Parathyroid adenoma (tissue), 2 donors: Measurements from ENCODE around the gene CLIC3.

ENCODE experiments used
- H2AFZ ChIP-seq: fragments of 300-600 bp; sonication (generic); one replicate; pipeline ENCODE4 v1.7.0; 2017; ENCODE audit warnings: antibody characterized with exemption, mild to moderate bottlenecking
- H3K27ac ChIP-seq: fragments of 300-600 bp; sonication (generic); one replicate; pipeline ENCODE4 v1.7.0; 2017
- H3K27me3 ChIP-seq: fragments of 300-600 bp; sonication (generic); one replicate; pipeline ENCODE4 v1.7.0; 2017; ENCODE audit warnings: low read length; ENCODE audit not compliant: control insufficient read depth, insufficient read depth
- H3K36me3 ChIP-seq: fragments of 300-600 bp; sonication (generic); one replicate; pipeline ENCODE4 v1.7.0; 2017; ENCODE audit warnings: low read length; ENCODE audit not compliant: control insufficient read depth, insufficient read depth
- H3K4me1 ChIP-seq: fragments of 300-600 bp; sonication (generic); one replicate; pipeline ENCODE4 v1.7.0; 2017; ENCODE audit warnings: control low read depth
- H3K4me2 ChIP-seq: fragments of 300-600 bp; sonication (generic); one replicate; pipeline ENCODE4 v1.7.0; 2017; ENCODE audit warnings: low read length
- H3K4me3 ChIP-seq: fragments of 300-600 bp; sonication (generic); one replicate; pipeline ENCODE4 v1.7.0; 2017; ENCODE audit warnings: low read depth, low read length
- H3K79me2 ChIP-seq: fragments of 300-600 bp; sonication (generic); one replicate; pipeline ENCODE4 v1.7.0; 2017; ENCODE audit warnings: control low read depth
- H3K9ac ChIP-seq: fragments of 300-600 bp; sonication (generic); one replicate; pipeline ENCODE4 v1.7.0; 2017; ENCODE audit warnings: mild to moderate bottlenecking
- H3K9me3 ChIP-seq: fragments of 300-600 bp; sonication (generic); one replicate; pipeline ENCODE4 v1.7.0; 2017; ENCODE audit warnings: low read length; ENCODE audit not compliant: control insufficient read depth
- CTCF ChIP-seq: fragments of 300-600 bp; sonication (generic); IDR thresholded peaks from one replicate; pipeline ENCODE4 v1.7.0; 2017; ENCODE audit warnings: antibody characterized with exemption, mild to moderate bottlenecking
- donor health status: primary hyperparathyroidism.

The CLIC3 gene

DNA sequence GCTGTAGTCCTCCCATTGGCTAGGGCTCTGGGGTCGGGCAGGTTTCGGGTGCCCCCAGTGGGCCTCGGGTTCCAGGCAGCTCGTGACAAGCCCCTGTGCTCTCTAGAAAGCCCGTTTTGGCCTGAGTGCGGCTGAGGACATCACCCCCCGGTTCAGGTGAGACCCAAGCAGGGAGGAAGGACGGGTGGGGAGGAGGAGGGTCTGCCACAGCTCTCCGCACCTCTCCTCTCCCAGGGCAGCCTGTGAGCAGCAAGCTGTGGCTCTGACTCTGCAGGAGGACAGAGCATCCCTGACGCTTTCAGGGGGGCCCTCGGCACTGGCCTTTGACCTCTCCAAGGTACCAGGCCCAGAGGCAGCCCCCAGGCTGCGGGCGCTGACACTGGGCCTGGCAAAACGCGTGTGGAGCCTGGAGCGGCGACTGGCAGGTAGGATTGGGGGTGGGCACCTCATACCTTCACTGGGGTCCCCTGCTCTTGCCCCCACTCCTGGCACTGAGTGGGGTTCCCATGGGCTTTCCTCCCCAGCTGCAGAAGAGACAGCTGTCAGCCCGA, 3.5 kb downstream of the CLIC3 start:
- H3K4me2 ChIP-seq, result peak overlapping the region; percentile 98
- no peak for TF ChIP-seq CTCF
- H3K79me2 ChIP-seq, result no peaks in the 10 kb centered on the region
- peak overlapping the region; percentile 79 for H3K4me3 ChIP-seq
- H2AFZ ChIP-seq, result peak overlapping the region; percentile 59
- H3K9me3 ChIP-seq, result no peaks in the 10 kb centered on the region
- H3K9ac ChIP-seq, result no peak overlapping the region
- H3K27me3 ChIP-seq, result no peaks in the 10 kb centered on the region
- H3K27ac ChIP-seq, result no peak overlapping the region
- no peaks in the 10 kb centered on the region for H3K4me1 ChIP-seq
- H3K36me3 ChIP-seq, result no peaks in the 10 kb centered on the region

DNA sequence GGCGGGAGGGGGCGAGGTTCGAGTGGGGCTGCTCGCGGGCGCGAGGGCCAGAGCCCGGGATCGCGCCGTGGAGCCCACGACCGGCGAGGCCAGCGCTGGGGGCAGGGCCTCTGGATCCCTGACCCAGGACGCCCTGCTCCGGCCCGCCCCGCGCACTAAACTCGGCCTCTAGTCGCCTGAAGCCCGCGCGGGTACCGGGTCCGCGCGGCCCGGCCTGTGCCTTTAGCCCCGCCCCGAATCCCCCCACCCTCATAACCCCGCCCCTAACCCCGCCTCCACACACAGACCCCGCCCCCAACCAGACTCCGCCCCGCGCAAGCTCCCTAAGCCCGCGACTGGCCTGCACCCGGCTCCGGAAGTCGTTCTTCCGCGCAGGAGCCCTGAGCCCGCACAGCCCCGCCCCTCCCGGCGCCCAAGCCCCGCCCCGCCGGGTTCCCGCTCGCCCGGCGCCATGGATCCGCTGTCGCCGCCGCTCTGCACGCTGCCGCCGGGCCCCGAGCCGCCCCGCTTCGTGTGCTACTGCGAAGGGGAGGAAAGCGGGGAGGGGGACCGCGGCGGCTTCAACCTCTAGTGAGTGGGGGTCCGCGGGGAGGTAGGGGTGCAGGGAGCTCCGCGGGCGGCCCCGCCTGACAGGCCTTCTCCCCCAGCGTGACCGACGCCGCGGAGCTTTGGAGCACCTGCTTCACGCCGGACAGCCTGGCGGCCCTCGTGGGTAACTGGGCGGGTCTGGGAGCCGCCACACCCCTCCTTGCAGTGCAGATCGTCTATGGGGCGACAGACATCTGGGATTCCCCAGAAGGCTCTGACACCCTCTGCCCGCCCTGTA, 4.2 kb downstream of the CLIC3 start, which contains the start of gene PAXX:
PAXX (plus strand) TSS at position 430 of the 826 bp plus-strand sequence; CDS start at position 452, 22 bp downstream.
- no peaks in the 10 kb centered on the region for H3K27me3 ChIP-seq
- H2AFZ ChIP-seq, result peak within 1 kb of the TSS; percentile 59
- no peaks in the 10 kb centered on the region for H3K36me3 ChIP-seq
- H3K9ac ChIP-seq, result no peak within 1 kb of the TSS
- peak within 1 kb of the TSS; percentile 98 for H3K4me2 ChIP-seq
- TF ChIP-seq CTCF, result no peak
- H3K27ac ChIP-seq, result peak within 1 kb of the TSS; percentile 49
- no peaks in the 10 kb centered on the region for H3K9me3 ChIP-seq
- no peaks in the 10 kb centered on the region for H3K79me2 ChIP-seq
- H3K4me3 ChIP-seq, result peak within 1 kb of the TSS; percentile 79
- no peaks in the 10 kb centered on the region for H3K4me1 ChIP-seq

- Histone ChIP-seq H3K4me2 (no peak overlapping the region), H3K27ac (no peak overlapping the region), H3K9me3 (no peaks in the 10 kb centered on the region), H3K27me3 (no peaks in the 10 kb centered on the region), H3K9ac (no peak overlapping the region), H3K36me3 (no peaks in the 10 kb centered on the region), H3K79me2 (no peaks in the 10 kb centered on the region), H3K4me1 (no peaks in the 10 kb centered on the region), H2AFZ (no peak overlapping the region), H3K4me3 (no peak overlapping the region)
- no peak for TF ChIP-seq CTCF
Observed at GRCh38 chr9:136990242-136990911, 6.0 kb downstream of the CLIC3 start.

DNA sequence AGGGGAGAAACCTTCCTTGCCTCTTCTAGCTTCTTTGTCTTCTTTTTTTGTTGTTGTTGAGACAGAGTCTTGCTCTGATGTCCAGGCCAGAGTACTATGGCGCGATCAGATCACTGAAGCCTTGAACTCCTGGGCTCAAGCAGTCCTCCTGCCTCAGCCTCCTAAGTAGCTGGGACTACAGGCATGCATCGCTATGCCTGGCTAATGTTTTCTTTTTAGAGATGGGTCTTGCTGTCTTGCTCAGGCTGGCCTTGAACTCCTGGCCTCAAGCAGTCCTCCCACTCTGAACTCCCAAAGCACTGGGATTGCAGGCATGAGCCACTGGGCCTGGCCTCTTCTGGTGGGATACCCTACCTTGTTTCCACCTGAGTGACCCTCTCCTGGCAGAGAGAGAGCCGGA, 7.5 kb downstream of the CLIC3 start:
- no peak overlapping the region for H3K9ac ChIP-seq
- TF ChIP-seq CTCF, result no peak
- H3K79me2 ChIP-seq, result no peaks in the 10 kb centered on the region
- no peak overlapping the region for H2AFZ ChIP-seq
- no peaks in the 10 kb centered on the region for H3K4me1 ChIP-seq
- H3K4me3 ChIP-seq, result no peak overlapping the region
- H3K9me3 ChIP-seq, result no peaks in the 10 kb centered on the region
- H3K36me3 ChIP-seq, result no peaks in the 10 kb centered on the region
- no peak overlapping the region for H3K27ac ChIP-seq
- H3K27me3 ChIP-seq, result no peaks in the 10 kb centered on the region
- no peak overlapping the region for H3K4me2 ChIP-seq
